K562 (cell line): Measurements from ENCODE around the gene KIAA0319L. TPM values are rescaled to one million over a fixed set of nuclear protein-coding genes. Genes with fewer than 3 reads are reported as not detected.

Source experiments
- ATAC-seq: fragments of 200-7000 bp; cut with Tn5 transposase; 3 replicates; pipeline ENCODE4 v1.9.1; 2020; ENCODE audit warnings: moderate library complexity
- BruUV-seq: library from RNA; stranded (reverse); fragments of 400-500 nt; replicated peaks from 2 replicates; lab custom pipeline; 2021; lab: Mats Ljungman, UMichigan
- CTCF ChIA-PET: fragments of 300-600 bp; formaldehyde crosslinking; extraction: SDS; loops from one replicate; lab custom pipeline; 2021; ENCODE audit warnings: low intra/inter-chr PET ratio; lab: Yijun Ruan, JAX
- POLR2A ChIA-PET: fragments of 300-600, 350-650 bp; sonication (Branson Sonifier 250); formaldehyde crosslinking; extraction: SDS; loops from one replicate; lab custom pipeline; 2021; ENCODE audit warnings: antibody characterized with exemption, inconsistent platforms; lab: Yijun Ruan, JAX
- DNase-seq, 4 experiments: peaks; one replicate each; pipeline versions ENCODE4 v3.0.0 to v3.0.0-alpha.2; 2011 to 2018; ENCODE audit warnings: low spot score in 3 of 4, mixed read lengths in 3 of 4; ENCODE audit errors: extremely low read depth in 1 of 4
- FAIRE-seq: peaks from 2 replicates; lab custom pipeline; 2011; peaks lifted over from hg19 to GRCh38; lab: Jason Lieb, UNC
- H2AFZ ChIP-seq: 2 replicates; pipeline ENCODE4 v1.6.0; 2011; ENCODE audit warnings: low read depth, low read length, control low read depth, inconsistent platforms
- H3K27ac ChIP-seq: fragments of 200-600 bp; 3 replicates; pipeline ENCODE4 v1.8.0; 2011; ENCODE audit warnings: low read depth, mild to moderate bottlenecking, control low read depth, inconsistent platforms, low read length, moderate library complexity, mixed read lengths; ENCODE audit errors: extremely low read depth
- H3K27me3 ChIP-seq, 2 experiments: fragments of 300-600 bp in 1 of 2; 2 replicates in 1 of 2; 3 replicates in 1 of 2; pipeline versions ENCODE4 v1.6.0 to v1.8.0; 2011; ENCODE audit warnings: inconsistent platforms in 2 of 2, low read length in 2 of 2, mild to moderate bottlenecking in 1 of 2, mixed read lengths in 1 of 2, moderate library complexity in 1 of 2; ENCODE audit not compliant: control insufficient read depth in 2 of 2, insufficient read depth in 2 of 2
- H3K36me3 ChIP-seq: fragments of 300-600 bp; 3 replicates; pipeline ENCODE4 v1.8.0; 2011; ENCODE audit warnings: mild to moderate bottlenecking, low read length, inconsistent platforms; ENCODE audit not compliant: control insufficient read depth, insufficient read depth
- H3K4me1 ChIP-seq, 2 experiments: fragments of 200-600 bp in 1 of 2; replicated peaks in 1 of 2; 2 replicates in 1 of 2; 3 replicates in 1 of 2; pipeline versions ENCODE4 v1.5.1 to v1.8.0; 2011; ENCODE audit warnings: inconsistent platforms in 2 of 2, low read length in 2 of 2, mild to moderate bottlenecking in 1 of 2, mixed read lengths in 1 of 2, moderate library complexity in 1 of 2; ENCODE audit not compliant: control insufficient read depth in 2 of 2, insufficient read depth in 2 of 2
- H3K4me2 ChIP-seq: 2 replicates; pipeline ENCODE4 v1.6.1; 2011; ENCODE audit warnings: low read length, control low read depth, inconsistent platforms, mixed read lengths; ENCODE audit not compliant: insufficient read depth
- H3K4me3 ChIP-seq: fragments of 200-600 bp; sonication (generic), shearing (Covaris generic); 2 replicates; pipeline ENCODE4 v1.5.1; 2016; ENCODE audit warnings: control low read depth, inconsistent platforms
- H3K79me2 ChIP-seq: fragments of 200-600 bp; 3 replicates; pipeline ENCODE4 v1.8.0; 2011; ENCODE audit warnings: low read length, inconsistent platforms; ENCODE audit not compliant: control insufficient read depth, insufficient read depth
- H3K9ac ChIP-seq, 2 experiments: 2 replicates each; pipeline versions ENCODE4 v1.6.0 to v1.6.1; 2011; ENCODE audit warnings: low read depth in 2 of 2, low read length in 2 of 2, control low read depth in 1 of 2, inconsistent platforms in 1 of 2, mild to moderate bottlenecking in 1 of 2, mixed read lengths in 1 of 2; ENCODE audit not compliant: insufficient read depth in 1 of 2
- H3K9me1 ChIP-seq: one replicate; pipeline ENCODE4 v1.6.0; 2011; ENCODE audit warnings: inconsistent platforms, mild to moderate bottlenecking, low read length, moderate library complexity; ENCODE audit not compliant: control insufficient read depth, insufficient read depth
- H3K9me3 ChIP-seq: replicated peaks from 2 replicates; pipeline ENCODE4 v1.5.1; 2011; ENCODE audit warnings: low read depth, low read length, inconsistent platforms; ENCODE audit not compliant: control insufficient read depth, insufficient read depth
- H4K20me1 ChIP-seq: replicated peaks from 2 replicates; pipeline ENCODE4 v1.6.1; 2011; ENCODE audit warnings: low read length, inconsistent platforms, mixed read lengths; ENCODE audit not compliant: control insufficient read depth, insufficient read depth
- CC2D1A ChIP-seq: fragments of 450-650 bp; IDR thresholded peaks from 2 replicates; pipeline ENCODE4 v1.6.1; 2017; ENCODE audit warnings: mild to moderate bottlenecking
- ELF2 ChIP-seq: fragments of 250-450 bp; sonication (Bioruptor Pico); IDR thresholded peaks from 2 replicates; pipeline ENCODE4 v1.5.0; 2021; ENCODE audit warnings: mild to moderate bottlenecking
- ETV5 ChIP-seq: sonication (generic); formaldehyde crosslinking; IDR thresholded peaks from 2 replicates; pipeline ENCODE4 v1.4.0; 2020; ENCODE audit warnings: low read depth, mild to moderate bottlenecking, missing genetic modification reagents
- FOS ChIP-seq: IDR thresholded peaks from 3 replicates; pipeline ENCODE4 v1.6.1; 2011; ENCODE audit not compliant: insufficient read length; ENCODE audit errors: extremely low read depth
- HDGF ChIP-seq: fragments of 450-650 bp; IDR thresholded peaks from 2 replicates; pipeline ENCODE4 v1.6.1; 2016
- MAZ ChIP-seq, 2 experiments: fragments of 450-650 bp in 1 of 2; sonication (generic) in 1 of 2; formaldehyde crosslinking; IDR thresholded peaks in 1 of 2; conservative IDR thresholded peaks in 1 of 2; 2 replicates each; pipeline versions ENCODE4 v1.4.0 to v1.5.0; 2020; ENCODE audit warnings: mild to moderate bottlenecking in 1 of 2, missing genetic modification reagents in 1 of 2
- MYNN ChIP-seq, 2 experiments: sonication (generic); formaldehyde crosslinking in 1 of 2; IDR thresholded peaks; 2 replicates each; pipeline versions ENCODE4 v1.5.0 to v1.6.1; 2016 to 2020; ENCODE audit warnings: antibody characterized with exemption in 1 of 2, missing genetic modification reagents in 1 of 2
- RAD21 ChIP-seq, 2 experiments: fragments of 250-450 bp in 1 of 2; fragments of 450-650 bp in 1 of 2; sonication (Bioruptor Pico) in 1 of 2; formaldehyde crosslinking in 1 of 2; IDR thresholded peaks in 1 of 2; conservative IDR thresholded peaks in 1 of 2; 2 replicates each; pipeline versions ENCODE4 v1.4.0 to v1.8.0; 2020 to 2022; ENCODE audit warnings: mild to moderate bottlenecking in 2 of 2, moderate library complexity in 1 of 2
- SMARCB1 ChIP-seq: IDR thresholded peaks from 2 replicates; pipeline ENCODE4 v1.6.1; 2011; ENCODE audit warnings: improper control_type of control experiment, low read depth; ENCODE audit not compliant: insufficient read length
- SP1 ChIP-seq: sonication (generic); formaldehyde crosslinking; IDR thresholded peaks from 2 replicates; pipeline ENCODE4 v1.8.1; 2022; ENCODE audit warnings: mild to moderate bottlenecking, missing genetic modification reagents
- STAG1 ChIP-seq: sonication (generic); formaldehyde crosslinking; IDR thresholded peaks from 2 replicates; pipeline ENCODE4 v1.5.0; 2020; ENCODE audit warnings: missing genetic modification reagents, borderline replicate concordance
- STAT5B ChIP-seq: fragments of 250-450 bp; sonication (Bioruptor Pico); IDR thresholded peaks from 2 replicates; pipeline ENCODE4 v1.8.0; 2021; ENCODE audit warnings: mild to moderate bottlenecking, inconsistent platforms
- TEAD1 ChIP-seq, 2 experiments: fragments of 450-650 bp in 1 of 2; sonication (generic) in 1 of 2; formaldehyde crosslinking; IDR thresholded peaks; 2 replicates each; pipeline versions ENCODE4 v1.4.0 to v1.8.0; 2020 to 2022; ENCODE audit warnings: mild to moderate bottlenecking in 2 of 2, missing genetic modification reagents in 1 of 2
- TEAD4 ChIP-seq, 2 experiments: sonication (generic) in 1 of 2; formaldehyde crosslinking in 1 of 2; IDR thresholded peaks; 2 replicates each; pipeline versions ENCODE4 v1.6.1 to v1.8.0; 2012 to 2022; ENCODE audit warnings: borderline replicate concordance in 1 of 2, inconsistent platforms in 1 of 2, low read length in 1 of 2, mild to moderate bottlenecking in 1 of 2, missing genetic modification reagents in 1 of 2
- TFAP4 ChIP-seq: sonication (generic); formaldehyde crosslinking; IDR thresholded peaks from 2 replicates; pipeline ENCODE4 v1.8.0; 2022; ENCODE audit warnings: missing genetic modification reagents, mild to moderate bottlenecking, moderate library complexity, borderline replicate concordance
- WHSC1 ChIP-seq: IDR thresholded peaks from one replicate; pipeline ENCODE4 v1.6.1; 2012; ENCODE audit warnings: low read length, control low read depth, inconsistent platforms
- XRCC5 ChIP-seq: fragments of 200-400 bp; formaldehyde crosslinking; IDR thresholded peaks from 2 replicates; pipeline ENCODE4 v1.6.1; 2017; ENCODE audit warnings: low read depth, mild to moderate bottlenecking, low read length
- ZFP36 ChIP-seq: fragments of 150-350 bp; IDR thresholded peaks from 2 replicates; pipeline ENCODE4 v1.6.1; 2018; ENCODE audit warnings: low read length, low read depth; ENCODE audit not compliant: partially characterized antibody
- WGBS: fragments of 100-300 bp; shearing (Covaris generic); methylation state at CpG from one replicate; pipeline ENCODE4 v1.1.6; 2016; ENCODE audit warnings: low coverage, mixed read lengths; ENCODE audit not compliant: insufficient coverage; ENCODE audit errors: missing lambda C conversion rate; 5-methylcytosine and 5-hydroxymethylcytosine counted together
- in situ Hi-C: fragments of 300-500 bp; cut with MboI; formaldehyde crosslinking; loops from 4 replicates; pipeline ENCODE4 v1.15.0; 2018; ENCODE audit warnings: inconsistent platforms, mixed read lengths
- intact Hi-C: fragments of 100-400 bp; cut with micrococcal nuclease; formaldehyde crosslinking; loops from 2 replicates; pipeline ENCODE4 v1.14.2; 2022
- polyA plus RNA-seq, 8 experiments: library from polyadenylated mRNA; depleted of rRNA in 4 of 8; stranded (reverse) in 5 of 8; unstranded in 3 of 8; fragments of >200 nt; fragmentation: Nextera tagmentation in 2 of 8; fragmentation: Illumina TruSeq in 1 of 8; extraction: Ambion mirVana in 2 of 8; extraction: Trizol in 1 of 8; gene quantifications; 2 replicates each; pipeline versions ENCODE4 v1.2.1 to v1.2.3, GENCODE V29; 2011 to 2014; ENCODE audit warnings: inconsistent platforms in 1 of 8, missing spikeins in 1 of 8
- total RNA-seq, 7 experiments: library from RNA; depleted of rRNA in 6 of 7; stranded (reverse); fragments of >200 nt in 6 of 7; fragmentation: Illumina TruSeq in 2 of 7; extraction: Trizol in 2 of 7; gene quantifications; 2 replicates each; pipeline versions ENCODE4 v1.2.1 to v1.2.3, GENCODE V29; 2011 to 2021; ENCODE audit warnings: low replicate concordance in 1 of 7
- TF ChIP-seq, protein P1 (sequence below): fragments of 450-650 bp; formaldehyde crosslinking; IDR thresholded peaks from 2 replicates; pipeline ENCODE4 v1.4.0; 2020; ENCODE audit warnings: mild to moderate bottlenecking, moderate library complexity

Gene KIAA0319L
- total and polyA plus RNA-seq, 9 of the 15 experiments (the other 6 are each of a cell fraction or from before 2014, with no cell fraction given), result 2.4 to 51.7 (median 27.4) TPM

- FAIRE-seq, result peak; percentile 98
- H3K9ac ChIP-seq, result no peak overlapping the region
- no peak overlapping the region for H3K27ac ChIP-seq
- H3K79me2 ChIP-seq, result no peaks in the 10 kb centered on the region
- H3K36me3 ChIP-seq, result peaks cover 18% of the 10 kb centered on the region; the same call in 1 of the 3 replicates
- no TSS peak for BruUV-seq
- H2AFZ ChIP-seq, result no peak overlapping the region
- in situ Hi-C loops, result loop anchor here (5.0 to 10.0 kb wide), 3 partner anchors 153 to 364 kb away; no protein-coding TSS in a partner anchor
- ChIA-PET POLR2A (interaction anchor here (0.6 to 1.8 kb wide), 13 partner anchors 9 to 668 kb away, joined by 3 to 16 read pairs (median 3); partner anchors contain the start of genes C1orf216, KIAA0319L and NCDN), CTCF (interaction anchor here (0.6 to 3.6 kb wide), 5 partner anchors 146 to 208 kb away, joined by 3 to 47 read pairs (median 11); no protein-coding TSS in a partner anchor)
- H3K9me3 ChIP-seq, result no peaks in the 10 kb centered on the region
- H3K4me2 ChIP-seq, result no peak overlapping the region
- no peak overlapping the region for H3K4me3 ChIP-seq
- peaks cover 3 to 18% of the 10 kb centered on the region in 2 experiments; a peak in 2 of 5 replicates for H3K4me1 ChIP-seq
- WGBS, result 24% methylated on average over 4 of the region's 4 CpGs
- peak; percentile 86 for ATAC-seq
- H3K9me1 ChIP-seq, result no peaks in the 10 kb centered on the region
- peak; percentile 79 to 84 (median 84) for DNase-seq
- intact Hi-C loops, result loop anchor here (1.0 kb wide), 3 partner anchors 146 to 205 kb away; no protein-coding TSS in a partner anchor
- peaks cover 21% of the 10 kb centered on the region; the same call in 1 of the 2 replicates for H4K20me1 ChIP-seq
- H3K27me3 ChIP-seq, result peaks cover 3 to 18% of the 10 kb centered on the region in 2 experiments; a peak in 4 of 5 replicates
- TF ChIP-seq ZFP36, result peak; percentile 14
- TF ChIP-seq ETV5 (CRISPR knock-in tag), result 0 out of 2 replicates have a peak, but pooled peaks have one; percentile 27
- TF ChIP-seq MYNN (IDR thresholded peaks at IDR 0.05), result 0 out of 2 replicates have a peak, but pooled peaks have one; percentile 14
- TF ChIP-seq MYNN (CRISPR knock-in tag; IDR thresholded peaks at IDR 0.05), result no peak
- TF ChIP-seq TEAD4 (IDR thresholded peaks at IDR 0.05; ENCODE audit: low read length), result peak; percentile 20; the same call in 1 of the 2 replicates
- no peak for TF ChIP-seq TEAD4 (CRISPR knock-in tag; IDR thresholded peaks at IDR 0.05; ENCODE audit: borderline replicate concordance)
- peak; percentile 90 for TF ChIP-seq STAG1
- no peak for TF ChIP-seq WHSC1
- no peak for TF ChIP-seq STAT5B (CRISPR knock-in tag)
- no peak for TF ChIP-seq FOS
- 0 out of 4 replicates have a peak, but pooled peaks of 1 of the 2 experiments have one; percentile 31 for TF ChIP-seq MAZ (CRISPR knock-in tag; conservative IDR thresholded peaks at IDR 0.05 in 1 of 2, IDR thresholded peaks at IDR 0.05 in 1 of 2)
- 0 out of 2 replicates have a peak, but pooled peaks have one; percentile 18 for TF ChIP-seq ELF2 (CRISPR knock-in tag)
- TF ChIP-seq XRCC5, result peak; percentile 80; the same call in 1 of the 2 replicates
- 0 out of 4 replicates have a peak, but pooled peaks of 1 of the 2 experiments have one; percentile 38 for TF ChIP-seq TEAD1 (CRISPR knock-in tag; IDR thresholded peaks at IDR 0.05)
- TF ChIP-seq RAD21 (CRISPR knock-in tag; conservative IDR thresholded peaks at IDR 0.05 in 1 of 2, IDR thresholded peaks at IDR 0.05 in 1 of 2), result peak; percentile 89 to 97
- TF ChIP-seq CC2D1A, result peak; percentile 74; the same call in 1 of the 2 replicates
- TF ChIP-seq TFAP4 (CRISPR knock-in tag), result peak; percentile 18; the same call in 1 of the 2 replicates
- 0 out of 2 replicates have a peak, but pooled peaks have one; percentile 68 for TF ChIP-seq HDGF
- TF ChIP-seq SMARCB1, result no peak
- TF ChIP-seq, protein P1, sequence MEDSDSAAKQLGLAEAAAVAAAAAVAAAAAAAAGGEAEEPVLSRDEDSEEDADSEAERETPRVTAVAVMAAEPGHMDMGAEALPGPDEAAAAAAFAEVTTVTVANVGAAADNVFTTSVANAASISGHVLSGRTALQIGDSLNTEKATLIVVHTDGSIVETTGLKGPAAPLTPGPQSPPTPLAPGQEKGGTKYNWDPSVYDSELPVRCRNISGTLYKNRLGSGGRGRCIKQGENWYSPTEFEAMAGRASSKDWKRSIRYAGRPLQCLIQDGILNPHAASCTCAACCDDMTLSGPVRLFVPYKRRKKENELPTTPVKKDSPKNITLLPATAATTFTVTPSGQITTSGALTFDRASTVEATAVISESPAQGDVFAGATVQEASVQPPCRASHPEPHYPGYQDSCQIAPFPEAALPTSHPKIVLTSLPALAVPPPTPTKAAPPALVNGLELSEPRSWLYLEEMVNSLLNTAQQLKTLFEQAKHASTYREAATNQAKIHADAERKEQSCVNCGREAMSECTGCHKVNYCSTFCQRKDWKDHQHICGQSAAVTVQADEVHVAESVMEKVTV (CRISPR knock-in tag), result peak; percentile 68; the same call in 1 of the 2 replicates
- peak; percentile 62 for TF ChIP-seq SP1
Measured at GRCh38 chr1:35568975-35569395, 11.8 kb upstream of the KIAA0319L start.
